Retinal pigment epithelial cell (primary cell): ENCODE results near the gene RUNX1.

Experiments used
- DNase-seq: peaks from one replicate; pipeline ENCODE4 v3.0.0-alpha.2; 2010; ENCODE audit warnings: low read depth
- H3K4me3 ChIP-seq: 2 replicates; pipeline ENCODE4 v1.5.1; 2011; ENCODE audit warnings: mild to moderate bottlenecking, low read length, control low read depth, moderate library complexity
- CTCF ChIP-seq: conservative IDR thresholded peaks from 2 replicates; pipeline ENCODE4 v1.5.1; 2011; ENCODE audit warnings: low read depth, low read length, control low read depth, inconsistent platforms

The RUNX1 gene

GRCh38 chr21:35020436-35020835, 28.7 kb downstream of the RUNX1 start:
- no peak for TF ChIP-seq CTCF
- H3K4me3 ChIP-seq: no peak overlapping the region
- DNase-seq: no peak

- no peak overlapping the region for H3K4me3 ChIP-seq
- TF ChIP-seq CTCF: no peak
- no peak for DNase-seq
Measured at GRCh38 chr21:35019631-35020032, 29.5 kb downstream of the RUNX1 start.

- DNase-seq: no peak
- no peak for TF ChIP-seq CTCF
- no peak overlapping the region for H3K4me3 ChIP-seq
Measured at GRCh38 chr21:35017256-35017655, 31.8 kb downstream of the RUNX1 start.

- TF ChIP-seq CTCF: no peak
- H3K4me3 ChIP-seq: no peak overlapping the region
- no peak for DNase-seq
Measured at GRCh38 chr21:35016517-35017188, 32.4 kb downstream of the RUNX1 start.

- DNase-seq: no peak
- no peak for TF ChIP-seq CTCF
- no peak overlapping the region for H3K4me3 ChIP-seq
Measured at GRCh38 chr21:35016071-35016470, 33.0 kb downstream of the RUNX1 start.

- TF ChIP-seq CTCF: no peak
- no peak for DNase-seq
- H3K4me3 ChIP-seq: no peak overlapping the region
Measured at GRCh38 chr21:35015435-35016024, 33.6 kb downstream of the RUNX1 start.
